ENCODE measurements around the gene MGAT5B.

MGAT5B gene

GRCh38 chr17:76986365-76986764 is 118.2 kb downstream of the MGAT5B start:
- no peak for ATAC-seq

DNA sequence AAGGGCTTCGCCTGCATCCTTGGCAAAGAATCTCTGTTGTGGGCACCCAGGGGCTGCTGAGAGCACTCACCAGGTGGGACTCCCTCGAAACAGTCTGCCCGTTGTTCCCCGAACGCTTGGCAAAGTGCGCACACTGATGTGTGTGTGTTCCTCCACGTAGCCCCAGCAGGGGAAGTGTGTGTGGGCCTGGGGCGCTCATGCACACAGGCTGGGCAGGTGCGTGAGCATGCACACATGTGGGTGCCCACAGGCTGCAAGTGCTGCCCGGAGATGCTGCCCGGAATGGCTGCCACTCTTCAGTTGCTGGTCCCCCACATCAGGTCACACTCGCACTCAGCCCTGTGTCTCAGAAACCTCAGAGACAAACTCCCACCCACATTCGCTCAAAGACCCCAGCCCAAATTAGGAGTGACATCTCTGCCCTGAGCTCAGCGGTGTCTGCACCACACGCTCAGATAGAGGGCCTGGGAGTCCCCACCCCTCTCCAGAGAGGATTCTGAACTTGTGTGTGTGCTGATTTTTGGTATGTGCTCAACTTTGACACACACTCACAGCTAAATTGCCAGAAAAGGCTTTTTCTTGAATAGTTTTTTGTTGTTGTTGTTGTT is 119.4 kb downstream of the MGAT5B start:
- ATAC-seq = no peak

DNA sequence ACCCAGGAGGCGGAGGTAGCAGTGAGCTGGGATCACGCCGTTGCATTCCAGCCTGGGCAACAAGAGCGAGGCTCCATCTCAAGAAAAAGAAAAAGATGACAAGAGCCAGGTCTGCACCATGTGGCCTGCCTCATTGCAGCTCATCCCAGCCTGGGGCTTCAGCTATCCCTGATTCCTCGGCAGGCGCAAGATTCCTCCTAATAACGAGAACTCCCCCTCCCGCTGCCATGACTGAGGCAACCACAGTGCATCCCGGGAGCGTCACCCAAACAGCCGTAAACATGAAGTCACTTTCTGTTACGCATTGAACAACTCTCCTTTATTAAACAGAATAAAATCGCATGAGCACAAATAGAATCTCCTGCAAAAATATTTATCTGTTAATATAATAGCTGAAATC is 120.6 kb downstream of the MGAT5B start:
- no peak for ATAC-seq

GRCh38 chr17:76989519-76989918 is 121.3 kb downstream of the MGAT5B start:
- no peak for ATAC-seq

DNA sequence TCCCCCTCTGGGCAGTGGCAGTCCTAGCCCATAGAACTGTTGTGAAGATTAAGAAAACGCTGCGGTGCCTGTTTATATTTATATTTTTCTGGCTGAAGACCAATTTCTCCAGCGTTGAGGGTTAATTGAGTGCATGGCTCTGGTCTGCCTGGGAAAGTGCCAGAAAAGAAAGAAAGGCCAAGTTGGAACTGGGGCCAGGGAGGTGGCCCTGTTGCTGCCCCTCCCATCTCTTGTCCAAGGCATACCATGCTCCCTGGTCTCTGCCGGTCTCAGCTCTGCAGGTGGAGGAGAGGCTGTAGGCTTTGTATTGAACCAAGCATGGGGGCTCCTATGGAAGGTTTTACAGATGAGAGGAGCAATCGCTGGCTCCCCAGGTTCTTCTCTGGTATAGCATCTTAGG is 124.7 kb downstream of the MGAT5B start:
- ATAC-seq = no peak

GRCh38 chr17:76993651-76994050 is 125.4 kb downstream of the MGAT5B start:
- no peak for ATAC-seq

GRCh38 chr17:76994237-76994637 is 126.0 kb downstream of the MGAT5B start:
- ATAC-seq = no peak

DNA sequence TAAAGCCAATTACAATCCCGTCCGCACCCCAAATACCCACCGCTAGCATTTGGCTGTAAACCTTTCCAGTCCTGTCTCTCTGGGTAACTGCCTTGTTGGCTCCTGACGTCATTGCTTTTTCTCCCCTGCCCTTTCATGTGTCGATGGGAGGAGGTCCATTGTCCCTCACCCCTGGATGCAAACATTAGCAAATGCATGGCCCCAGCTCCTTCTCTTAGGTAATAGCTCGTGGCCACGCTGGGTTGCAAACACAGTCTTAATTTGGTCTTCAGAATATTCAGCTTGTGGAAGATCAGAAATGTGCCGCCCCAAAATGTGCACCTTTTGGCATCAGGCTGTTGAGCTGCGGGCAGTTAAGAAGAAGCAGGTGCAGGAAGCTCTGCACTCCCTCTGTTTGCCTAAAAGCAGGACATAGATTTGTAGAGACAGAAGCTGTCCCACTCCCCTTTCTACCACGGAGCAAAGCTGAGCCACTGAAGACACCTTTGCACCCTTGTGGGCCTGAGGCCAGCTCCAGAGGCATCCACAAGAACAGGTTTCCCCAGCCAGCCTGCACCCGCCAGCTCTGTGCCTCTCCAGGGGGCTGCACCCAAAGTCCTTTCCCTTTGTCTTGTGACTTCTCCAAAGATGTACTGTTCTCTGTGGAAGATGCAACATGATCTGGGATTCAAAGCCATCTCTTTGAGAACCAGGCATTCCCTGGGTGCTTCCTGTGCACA is 127.3 kb downstream of the MGAT5B start:
- no peak for ATAC-seq

DNA sequence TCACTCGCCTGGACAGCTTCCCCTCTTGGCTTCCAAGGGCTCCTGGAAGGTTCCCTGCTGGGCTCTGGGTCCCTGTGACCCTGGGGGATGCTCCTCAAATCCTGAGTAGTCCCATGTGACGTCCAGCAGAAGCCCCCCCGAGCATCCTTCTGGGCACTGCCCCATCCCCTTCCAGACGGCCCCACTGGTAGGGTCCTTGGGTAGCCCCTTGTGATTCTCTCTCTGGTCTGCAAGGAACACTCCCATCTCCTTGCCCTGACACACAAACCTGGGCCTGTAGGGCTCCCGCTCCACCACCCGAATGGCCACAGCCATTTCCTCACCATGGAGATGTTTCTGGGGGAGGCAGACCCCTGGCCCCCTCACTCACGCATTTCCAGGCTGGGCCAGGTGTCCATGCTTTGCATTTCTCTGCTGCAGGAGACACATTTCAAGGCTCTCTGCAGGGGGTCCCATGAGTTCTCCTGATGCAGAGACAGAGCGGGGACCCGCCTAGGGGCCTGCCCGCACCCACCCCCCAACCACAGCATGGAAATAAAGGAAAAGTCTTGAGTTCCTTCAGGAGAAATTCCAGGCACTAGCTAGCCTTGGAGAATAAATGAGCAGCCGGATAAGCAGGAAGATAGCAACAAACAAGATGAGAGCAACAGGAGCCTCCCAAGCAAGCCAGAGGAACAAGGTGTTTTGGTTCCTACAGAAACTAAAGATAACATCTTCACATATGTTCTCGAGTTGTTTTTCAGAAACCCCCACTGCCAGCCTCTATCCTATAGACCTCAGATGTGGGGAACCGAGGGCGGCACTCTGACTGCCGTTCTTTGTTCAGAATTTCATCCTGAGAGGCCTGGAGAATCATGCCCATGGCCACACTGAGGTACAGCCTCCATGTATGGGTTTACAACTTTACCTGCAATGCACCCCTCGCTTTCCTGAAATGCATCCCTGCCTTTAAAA is 128.8 kb downstream of the MGAT5B start:
- no peak for ATAC-seq

GRCh38 chr17:76997981-76998531 is 129.9 kb downstream of the MGAT5B start:
- ATAC-seq = peak; percentile 81 to 83

- no peak for ATAC-seq
Observed at GRCh38 chr17:76998839-76999238, 130.6 kb downstream of the MGAT5B start.

All from activated CD4-positive, CD25-positive, alpha-beta regulatory T cell treated with anti-CD3 and anti-CD28 coated beads, Interleukin-2, amount 50 U/mL, for 24 hours (primary cell).